ENCODE measurements around the gene RASGRF2.

Gene RASGRF2

DNA sequence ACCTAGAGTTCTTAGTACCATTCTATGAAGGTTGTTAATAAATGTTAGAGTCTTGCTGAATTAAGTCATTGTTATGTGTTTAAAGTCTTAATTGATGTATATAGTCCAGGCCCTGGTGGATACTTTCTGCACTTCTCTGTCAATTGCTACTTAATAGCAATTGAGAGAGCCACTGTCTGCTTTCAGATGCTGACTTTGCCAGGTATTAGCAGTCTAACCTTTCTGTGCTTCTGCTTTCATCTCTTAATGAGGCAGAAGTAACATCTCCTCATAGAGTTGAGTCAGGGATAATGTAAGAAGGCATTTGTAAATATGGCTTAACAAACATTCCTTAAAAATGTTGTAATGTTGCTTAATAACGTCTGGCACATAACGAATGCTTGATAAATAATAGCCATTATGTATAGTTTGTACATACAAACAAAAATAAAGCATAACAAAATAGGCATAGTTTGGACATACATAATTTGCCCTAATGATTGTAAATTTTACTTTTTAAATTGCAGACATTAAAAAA is 28.3 kb downstream of the RASGRF2 start:
- Histone ChIP-seq H4K8ac (ENCODE audit: low read depth, low read length) (no peak overlapping the region), H2BK5ac (ENCODE audit: low read length) (no peak overlapping the region), H3K27me3 (ENCODE audit: insufficient read depth, low read length, poor library complexity) (no peaks in the 10 kb centered on the region), H3K4me3 (ENCODE audit: low read length) (no peak overlapping the region), H3K4ac (ENCODE audit: low read depth, low read length) (no peak overlapping the region), H3K4me1 (ENCODE audit: control insufficient read depth, low read depth, low read length) (peaks cover 11% of the 10 kb centered on the region), H4K5ac (ENCODE audit: low read length) (no peak overlapping the region), H3K27ac (ENCODE audit: low read depth, low read length) (no peak overlapping the region), H3K23ac (ENCODE audit: low read length) (no peak overlapping the region), H2BK120ac (ENCODE audit: low read depth, low read length) (peak overlapping the region; percentile 85), H3K79me1 (ENCODE audit: low read length) (no peaks in the 10 kb centered on the region), H3K79me2 (ENCODE audit: control insufficient read depth, insufficient read depth, low read length) (no peaks in the 10 kb centered on the region), H3K36me3 (ENCODE audit: control insufficient read depth, insufficient read depth, low read length) (no peaks in the 10 kb centered on the region), H3K9ac (ENCODE audit: low read length) (no peak overlapping the region), H2BK15ac (replicated peaks; ENCODE audit: low read depth) (no peak overlapping the region), H3K56ac (ENCODE audit: low read length) (no peak overlapping the region), H2AK5ac (ENCODE audit: low read length) (no peak overlapping the region), H3K4me2 (ENCODE audit: low read length) (no peak overlapping the region), H3K18ac (ENCODE audit: low read length) (no peak overlapping the region)
- WGBS (ENCODE audit: extremely low coverage, insufficient coverage, low lambda C conversion rate) = no CpG with 5 or more reads among the region's 2 CpGs
- no peak for DNase-seq

GRCh38 chr5:80989883-80990282 is 29.7 kb downstream of the RASGRF2 start:
- H2AK5ac ChIP-seq (ENCODE audit: low read length) = no peak overlapping the region
- H3K23ac ChIP-seq (ENCODE audit: low read length) = no peak overlapping the region
- no peak overlapping the region for H3K4me2 ChIP-seq (ENCODE audit: low read length)
- H3K9ac ChIP-seq (ENCODE audit: low read length) = no peak overlapping the region
- H3K56ac ChIP-seq (ENCODE audit: low read length) = peak overlapping the region; percentile 54
- no peaks in the 10 kb centered on the region for H3K79me2 ChIP-seq (ENCODE audit: control insufficient read depth, insufficient read depth, low read length)
- WGBS (ENCODE audit: extremely low coverage, insufficient coverage, low lambda C conversion rate) = no CpG with 5 or more reads among the region's 3 CpGs
- peaks cover 11% of the 10 kb centered on the region for H3K4me1 ChIP-seq (ENCODE audit: control insufficient read depth, low read depth, low read length)
- H4K5ac ChIP-seq (ENCODE audit: low read length) = no peak overlapping the region
- no peaks in the 10 kb centered on the region for H3K27me3 ChIP-seq (ENCODE audit: insufficient read depth, low read length, poor library complexity)
- DNase-seq = no peak
- H3K4ac ChIP-seq (ENCODE audit: low read depth, low read length) = no peak overlapping the region
- no peak overlapping the region for H2BK5ac ChIP-seq (ENCODE audit: low read length)
- no peaks in the 10 kb centered on the region for H3K36me3 ChIP-seq (ENCODE audit: control insufficient read depth, insufficient read depth, low read length)
- peak overlapping the region; percentile 36 for H3K27ac ChIP-seq (ENCODE audit: low read depth, low read length)
- no peak overlapping the region for H4K8ac ChIP-seq (ENCODE audit: low read depth, low read length)
- H3K18ac ChIP-seq (ENCODE audit: low read length) = peak overlapping the region; percentile 76
- no peak overlapping the region for H2BK15ac ChIP-seq (replicated peaks; ENCODE audit: low read depth)
- no peak overlapping the region for H3K4me3 ChIP-seq (ENCODE audit: low read length)
- H3K79me1 ChIP-seq (ENCODE audit: low read length) = no peaks in the 10 kb centered on the region
- H2BK120ac ChIP-seq (ENCODE audit: low read depth, low read length) = no peak overlapping the region

DNA sequence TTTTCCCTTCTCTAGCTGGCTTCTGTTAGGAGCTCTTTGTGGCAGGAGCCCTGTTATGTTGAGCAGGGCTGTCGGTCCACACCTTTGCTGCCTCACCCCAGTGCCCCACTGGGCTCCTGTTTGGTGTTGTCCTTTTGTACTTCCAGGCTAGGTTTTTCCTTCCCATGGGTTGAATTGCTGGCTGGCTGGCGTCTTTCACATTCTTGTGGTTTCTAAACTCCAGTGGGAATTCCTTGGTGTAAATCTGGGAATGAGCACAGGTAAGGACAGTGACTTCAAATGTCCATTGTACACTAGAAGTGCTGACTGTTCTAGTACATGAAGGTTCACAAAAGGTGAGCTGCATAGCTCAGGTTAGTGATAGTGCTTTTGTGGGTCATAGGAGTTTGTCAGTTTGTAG is 30.4 kb downstream of the RASGRF2 start:
- Histone ChIP-seq H3K4ac (ENCODE audit: low read depth, low read length) (no peak overlapping the region), H2BK5ac (ENCODE audit: low read length) (peak overlapping the region; percentile 2), H3K4me3 (ENCODE audit: low read length) (no peak overlapping the region), H3K4me2 (ENCODE audit: low read length) (no peak overlapping the region), H2AK5ac (ENCODE audit: low read length) (no peak overlapping the region), H3K18ac (ENCODE audit: low read length) (peak overlapping the region; percentile 44), H3K27ac (ENCODE audit: low read depth, low read length) (peak overlapping the region; percentile 36), H2BK120ac (ENCODE audit: low read depth, low read length) (no peak overlapping the region), H3K23ac (ENCODE audit: low read length) (no peak overlapping the region), H3K79me1 (ENCODE audit: low read length) (no peaks in the 10 kb centered on the region), H3K4me1 (ENCODE audit: control insufficient read depth, low read depth, low read length) (peaks cover 11% of the 10 kb centered on the region), H4K5ac (ENCODE audit: low read length) (no peak overlapping the region), H3K56ac (ENCODE audit: low read length) (peak overlapping the region; percentile 8), H3K27me3 (ENCODE audit: insufficient read depth, low read length, poor library complexity) (no peaks in the 10 kb centered on the region), H3K9ac (ENCODE audit: low read length) (no peak overlapping the region), H3K36me3 (ENCODE audit: control insufficient read depth, insufficient read depth, low read length) (no peaks in the 10 kb centered on the region), H3K79me2 (ENCODE audit: control insufficient read depth, insufficient read depth, low read length) (no peaks in the 10 kb centered on the region), H2BK15ac (replicated peaks; ENCODE audit: low read depth) (no peak overlapping the region), H4K8ac (ENCODE audit: low read depth, low read length) (no peak overlapping the region)
- WGBS (ENCODE audit: extremely low coverage, insufficient coverage, low lambda C conversion rate) = no CpG with 5 or more reads among the region's 2 CpGs
- DNase-seq = peak; percentile 85

GRCh38 chr5:80990971-80991370 is 30.8 kb downstream of the RASGRF2 start:
- H2BK15ac ChIP-seq (replicated peaks; ENCODE audit: low read depth) = no peak overlapping the region
- H2BK5ac ChIP-seq (ENCODE audit: low read length) = peak overlapping the region; percentile 2
- H4K8ac ChIP-seq (ENCODE audit: low read depth, low read length) = no peak overlapping the region
- no peaks in the 10 kb centered on the region for H3K79me2 ChIP-seq (ENCODE audit: control insufficient read depth, insufficient read depth, low read length)
- H3K4me3 ChIP-seq (ENCODE audit: low read length) = no peak overlapping the region
- no peaks in the 10 kb centered on the region for H3K27me3 ChIP-seq (ENCODE audit: insufficient read depth, low read length, poor library complexity)
- no CpG with 5 or more reads among the region's 1 CpG for WGBS (ENCODE audit: extremely low coverage, insufficient coverage, low lambda C conversion rate)
- no peak overlapping the region for H3K4me2 ChIP-seq (ENCODE audit: low read length)
- DNase-seq = peak; percentile 96
- H3K9ac ChIP-seq (ENCODE audit: low read length) = no peak overlapping the region
- no peak overlapping the region for H2AK5ac ChIP-seq (ENCODE audit: low read length)
- peak overlapping the region; percentile 26 for H3K56ac ChIP-seq (ENCODE audit: low read length)
- H3K79me1 ChIP-seq (ENCODE audit: low read length) = no peaks in the 10 kb centered on the region
- H3K4me1 ChIP-seq (ENCODE audit: control insufficient read depth, low read depth, low read length) = peaks cover 11% of the 10 kb centered on the region
- H3K23ac ChIP-seq (ENCODE audit: low read length) = no peak overlapping the region
- peak overlapping the region; percentile 50 for H3K27ac ChIP-seq (ENCODE audit: low read depth, low read length)
- no peak overlapping the region for H4K5ac ChIP-seq (ENCODE audit: low read length)
- no peak overlapping the region for H3K18ac ChIP-seq (ENCODE audit: low read length)
- no peak overlapping the region for H3K4ac ChIP-seq (ENCODE audit: low read depth, low read length)
- no peaks in the 10 kb centered on the region for H3K36me3 ChIP-seq (ENCODE audit: control insufficient read depth, insufficient read depth, low read length)
- no peak overlapping the region for H2BK120ac ChIP-seq (ENCODE audit: low read depth, low read length)

GRCh38 chr5:80995908-80996307 is 35.7 kb downstream of the RASGRF2 start:
- Histone ChIP-seq H4K8ac (ENCODE audit: low read depth, low read length) (no peak overlapping the region), H3K27ac (ENCODE audit: low read depth, low read length) (no peak overlapping the region), H4K5ac (ENCODE audit: low read length) (no peak overlapping the region), H3K4ac (ENCODE audit: low read depth, low read length) (no peak overlapping the region), H3K4me2 (ENCODE audit: low read length) (no peak overlapping the region), H3K18ac (ENCODE audit: low read length) (no peak overlapping the region), H2BK5ac (ENCODE audit: low read length) (no peak overlapping the region), H3K27me3 (ENCODE audit: insufficient read depth, low read length, poor library complexity) (no peaks in the 10 kb centered on the region), H3K79me1 (ENCODE audit: low read length) (no peaks in the 10 kb centered on the region), H2AK5ac (ENCODE audit: low read length) (no peak overlapping the region), H2BK15ac (replicated peaks; ENCODE audit: low read depth) (no peak overlapping the region), H3K9ac (ENCODE audit: low read length) (no peak overlapping the region), H3K23ac (ENCODE audit: low read length) (no peak overlapping the region), H3K4me1 (ENCODE audit: control insufficient read depth, low read depth, low read length) (peaks cover 6% of the 10 kb centered on the region), H3K4me3 (ENCODE audit: low read length) (no peak overlapping the region), H3K36me3 (ENCODE audit: control insufficient read depth, insufficient read depth, low read length) (no peaks in the 10 kb centered on the region), H3K79me2 (ENCODE audit: control insufficient read depth, insufficient read depth, low read length) (no peaks in the 10 kb centered on the region), H3K56ac (ENCODE audit: low read length) (no peak overlapping the region), H2BK120ac (ENCODE audit: low read depth, low read length) (no peak overlapping the region)
- DNase-seq = no peak
- WGBS (ENCODE audit: extremely low coverage, insufficient coverage, low lambda C conversion rate) = no CpG with 5 or more reads among the region's 2 CpGs

DNA sequence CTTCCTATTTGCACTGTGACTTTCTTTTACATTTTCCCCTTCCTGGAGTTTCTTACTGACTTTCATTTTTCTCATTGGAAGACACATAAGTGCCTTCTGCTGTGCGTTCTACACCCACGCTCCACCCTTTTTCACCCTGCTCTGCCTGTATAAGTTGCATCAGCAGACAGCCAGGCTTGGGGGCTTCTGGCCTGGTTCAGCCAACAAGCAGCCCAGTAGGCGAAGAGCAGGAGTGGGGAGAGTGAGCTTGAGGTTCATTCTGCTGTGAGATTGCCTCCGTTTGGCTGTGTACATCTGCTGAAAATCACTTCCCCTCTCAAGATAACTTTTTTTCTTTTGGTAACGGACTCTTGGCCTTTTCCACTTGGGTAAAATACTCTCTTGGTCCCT is 38.4 kb downstream of the RASGRF2 start:
- no peak overlapping the region for H3K18ac ChIP-seq (ENCODE audit: low read length)
- no peak overlapping the region for H4K5ac ChIP-seq (ENCODE audit: low read length)
- no peak overlapping the region for H3K4me3 ChIP-seq (ENCODE audit: low read length)
- H3K56ac ChIP-seq (ENCODE audit: low read length) = peak overlapping the region; percentile 15
- no peak overlapping the region for H2BK120ac ChIP-seq (ENCODE audit: low read depth, low read length)
- H2BK15ac ChIP-seq (replicated peaks; ENCODE audit: low read depth) = no peak overlapping the region
- H3K9ac ChIP-seq (ENCODE audit: low read length) = no peak overlapping the region
- H3K79me2 ChIP-seq (ENCODE audit: control insufficient read depth, insufficient read depth, low read length) = no peaks in the 10 kb centered on the region
- DNase-seq = no peak
- no peak overlapping the region for H4K8ac ChIP-seq (ENCODE audit: low read depth, low read length)
- H3K27ac ChIP-seq (ENCODE audit: low read depth, low read length) = no peak overlapping the region
- H3K23ac ChIP-seq (ENCODE audit: low read length) = no peak overlapping the region
- no peak overlapping the region for H3K4ac ChIP-seq (ENCODE audit: low read depth, low read length)
- H3K27me3 ChIP-seq (ENCODE audit: insufficient read depth, low read length, poor library complexity) = no peaks in the 10 kb centered on the region
- WGBS (ENCODE audit: extremely low coverage, insufficient coverage, low lambda C conversion rate) = no CpG with 5 or more reads among the region's 5 CpGs
- no peak overlapping the region for H2AK5ac ChIP-seq (ENCODE audit: low read length)
- H3K36me3 ChIP-seq (ENCODE audit: control insufficient read depth, insufficient read depth, low read length) = no peaks in the 10 kb centered on the region
- no peak overlapping the region for H3K4me2 ChIP-seq (ENCODE audit: low read length)
- H3K79me1 ChIP-seq (ENCODE audit: low read length) = no peaks in the 10 kb centered on the region
- no peak overlapping the region for H2BK5ac ChIP-seq (ENCODE audit: low read length)
- no peaks in the 10 kb centered on the region for H3K4me1 ChIP-seq (ENCODE audit: control insufficient read depth, low read depth, low read length)

Data from mesendoderm (in vitro differentiated cells).